GM12878 (cell line): ENCODE measurements around the gene SCIN. TPM values are rescaled to one million over a fixed set of nuclear protein-coding genes. Genes with fewer than 3 reads are reported as not detected.

Source experiments
- ATAC-seq: fragments of 200-7000 bp; cut with Tn5 transposase; 3 replicates; pipeline ENCODE4 v1.9.1; 2020; ENCODE audit warnings: mild to moderate bottlenecking, moderate library complexity
- BruUV-seq: library from RNA; stranded (reverse); fragments of 400-500 nt; replicated peaks from 2 replicates; lab custom pipeline; 2021; lab: Mats Ljungman, UMichigan
- CTCF ChIA-PET: fragments of 300-600 bp; sonication (Branson Sonifier 250); formaldehyde crosslinking; extraction: SDS; loops from one replicate; lab custom pipeline; 2021; ENCODE audit warnings: inconsistent platforms; lab: Yijun Ruan, JAX
- POLR2A ChIA-PET: fragments of 350-600 bp; formaldehyde crosslinking; extraction: SDS; loops from one replicate; lab custom pipeline; 2021; ENCODE audit warnings: inconsistent platforms; lab: Charles Lee
- RAD21 ChIA-PET: fragments of 300-600 bp; sonication (Branson Sonifier 250); formaldehyde crosslinking; loops from one replicate; lab custom pipeline; 2023; ENCODE audit warnings: antibody characterized with exemption; ENCODE audit not compliant: unreplicated experiment; lab: Charles Lee
- SMC1A ChIA-PET: fragments of 300-600 bp; sonication (Branson Sonifier 250); formaldehyde crosslinking; loops from one replicate; lab custom pipeline; 2023; ENCODE audit not compliant: unreplicated experiment, uncharacterized antibody; lab: Charles Lee
- DNase-seq: peaks from one replicate; pipeline ENCODE4 v3.0.0-alpha.2; 2011; ENCODE audit warnings: low read depth, low spot score
- FAIRE-seq: peaks from 3 replicates; lab custom pipeline; 2011; peaks lifted over from hg19 to GRCh38; lab: Jason Lieb, UNC
- H2AFZ ChIP-seq: 2 replicates; pipeline ENCODE4 v1.6.0; 2011; ENCODE audit warnings: low read depth, low read length, control low read depth; ENCODE audit not compliant: control insufficient read depth
- H3K27ac ChIP-seq: 2 replicates; pipeline ENCODE4 v1.5.1; 2011; ENCODE audit warnings: control low read depth; ENCODE audit not compliant: control insufficient read depth, insufficient read depth
- H3K27me3 ChIP-seq, 2 experiments: replicated peaks in 1 of 2; 2 replicates each; pipeline versions ENCODE4 v1.6.0 to v1.6.1; 2011; ENCODE audit warnings: low read length in 1 of 2; ENCODE audit not compliant: control insufficient read depth in 2 of 2, insufficient read depth in 2 of 2
- H3K36me3 ChIP-seq, 2 experiments: 2 replicates each; pipeline ENCODE4 v1.5.1; 2011; ENCODE audit warnings: low read length in 1 of 2; ENCODE audit not compliant: control insufficient read depth in 2 of 2, insufficient read depth in 2 of 2
- H3K4me1 ChIP-seq: 2 replicates; pipeline ENCODE4 v1.6.1; 2011; ENCODE audit warnings: mild to moderate bottlenecking, low read length, moderate library complexity, mixed read lengths; ENCODE audit not compliant: control insufficient read depth, insufficient read depth
- H3K4me2 ChIP-seq: 2 replicates; pipeline ENCODE4 v1.6.0; 2011; ENCODE audit warnings: control low read depth; ENCODE audit not compliant: control insufficient read depth, insufficient read depth
- H3K4me3 ChIP-seq: fragments of 200-600 bp; sonication (generic); 2 replicates; pipeline ENCODE4 v1.5.1; 2016
- H3K79me2 ChIP-seq: 2 replicates; pipeline ENCODE4 v1.6.0; 2011; ENCODE audit warnings: low read length; ENCODE audit not compliant: control insufficient read depth, insufficient read depth
- H3K9ac ChIP-seq: 2 replicates; pipeline ENCODE4 v1.8.0; 2011; ENCODE audit warnings: low read length, control low read depth, mixed read lengths; ENCODE audit not compliant: control insufficient read depth, insufficient read depth
- H3K9me3 ChIP-seq: replicated peaks from 3 replicates; pipeline ENCODE4 v1.5.1; 2011; ENCODE audit warnings: mild to moderate bottlenecking, low read length; ENCODE audit not compliant: control insufficient read depth, insufficient read depth
- H4K20me1 ChIP-seq: 2 replicates; pipeline ENCODE4 v1.6.0; 2011; ENCODE audit not compliant: control insufficient read depth, insufficient read depth
- CREB1 ChIP-seq: IDR thresholded peaks from 2 replicates; pipeline ENCODE4 v1.6.1; 2012; ENCODE audit warnings: low read depth, mild to moderate bottlenecking, inconsistent platforms
- EP300 ChIP-seq, 2 experiments: fragments of 150-350 bp in 1 of 2; IDR thresholded peaks; 2 replicates each; pipeline ENCODE4 v1.6.1; 2011 to 2012; ENCODE audit warnings: low read depth in 2 of 2, low read length in 2 of 2, borderline replicate concordance in 1 of 2, improper control_type of control experiment in 1 of 2, inconsistent platforms in 1 of 2; ENCODE audit not compliant: control insufficient read depth in 1 of 2
- FOS ChIP-seq: IDR thresholded peaks from 3 replicates; pipeline ENCODE4 v1.6.1; 2011; ENCODE audit warnings: borderline replicate concordance; ENCODE audit not compliant: insufficient read length; ENCODE audit errors: extremely low read depth
- FOXK2 ChIP-seq: fragments of 450-650 bp; IDR thresholded peaks from 2 replicates; pipeline ENCODE4 v1.6.1; 2017; ENCODE audit warnings: mild to moderate bottlenecking, moderate library complexity
- GATAD2B ChIP-seq: fragments of 450-650 bp; conservative IDR thresholded peaks from 2 replicates; pipeline ENCODE4 v1.6.1; 2017; ENCODE audit warnings: low read depth, mild to moderate bottlenecking, moderate library complexity
- IKZF1 ChIP-seq: fragments of 450-650 bp; conservative IDR thresholded peaks from 2 replicates; pipeline ENCODE4 v1.6.1; 2017; ENCODE audit warnings: antibody characterized with exemption, mild to moderate bottlenecking
- MTA2 ChIP-seq: fragments of 450-650 bp; IDR thresholded peaks from 2 replicates; pipeline ENCODE4 v1.6.1; 2016; ENCODE audit warnings: low read depth, mild to moderate bottlenecking, moderate library complexity
- WRNIP1 ChIP-seq: IDR thresholded peaks from 2 replicates; pipeline ENCODE4 v1.6.1; 2011; ENCODE audit warnings: low read depth, low read length, improper control_type of control experiment, borderline replicate concordance
- WGBS: methylation state at CpG from one replicate; pipeline ENCODE4 v1.1.6; 2016; ENCODE audit warnings: low lambda C conversion rate; ENCODE audit not compliant: insufficient replicate concordance, insufficient coverage; ENCODE audit errors: missing lambda C conversion rate; 5-methylcytosine and 5-hydroxymethylcytosine counted together
- in situ Hi-C: fragments of 300-500 bp; cut with MboI; formaldehyde crosslinking; loops from 9 replicates; pipeline ENCODE4 v1.14.3; 2018; ENCODE audit warnings: mixed read lengths
- intact Hi-C: fragments of 100-400 bp; cut with micrococcal nuclease; formaldehyde crosslinking; loops from one replicate; pipeline ENCODE4 v1.14.2; 2022; ENCODE audit not compliant: unreplicated experiment
- polyA plus RNA-seq, 11 experiments: library from polyadenylated mRNA; depleted of rRNA in 4 of 11; unstranded in 6 of 11; stranded (reverse) in 5 of 11; fragments of >200 nt; fragmentation: Nextera tagmentation in 4 of 11; fragmentation: Illumina TruSeq in 1 of 11; extraction: Ambion mirVana in 4 of 11; extraction: Trizol in 1 of 11; gene quantifications; 1 replicate in 1 of 11; 2 replicates in 10 of 11; pipeline versions ENCODE4 v1.2.1 to v1.2.3, GENCODE V29; 2011 to 2016; ENCODE audit warnings: inconsistent platforms in 2 of 11, missing spikeins in 2 of 11, low read depth in 1 of 11
- total RNA-seq, 4 experiments: library from RNA; depleted of rRNA in 3 of 4; stranded (reverse); fragments of >200 nt in 3 of 4; fragmentation: Illumina TruSeq in 1 of 4; extraction: Trizol in 1 of 4; gene quantifications; 2 replicates each; pipeline versions ENCODE4 v1.2.1 to v1.2.3, GENCODE V29; 2013 to 2021
- TF ChIP-seq, protein P1 (sequence below): IDR thresholded peaks from 2 replicates; pipeline ENCODE4 v1.6.1; 2011; ENCODE audit warnings: borderline replicate concordance, low read depth, mild to moderate bottlenecking, moderate library complexity, low read length; ENCODE audit not compliant: insufficient read depth, poor library complexity, severe bottlenecking
- TF ChIP-seq, protein P2 (sequence below): IDR thresholded peaks from 2 replicates; pipeline ENCODE4 v1.6.1; 2011; ENCODE audit warnings: mild to moderate bottlenecking, low read depth, low read length, moderate library complexity; ENCODE audit not compliant: insufficient replicate concordance
- TF ChIP-seq, protein P3 (sequence below): fragments of 450-650 bp; IDR thresholded peaks from 2 replicates; pipeline ENCODE4 v1.6.1; 2017; ENCODE audit warnings: low read depth, mild to moderate bottlenecking, moderate library complexity
- TF ChIP-seq, protein P4 (sequence below): IDR thresholded peaks from 2 replicates; pipeline ENCODE4 v1.6.1; 2012; ENCODE audit warnings: low read depth, low read length, improper control_type of control experiment

SCIN gene
- total and polyA plus RNA-seq, 10 of the 15 experiments (the other 5 are each of a cell fraction or from before 2014, with no cell fraction given): 0.23 to 2.1 (median 1.0) TPM

DNA sequence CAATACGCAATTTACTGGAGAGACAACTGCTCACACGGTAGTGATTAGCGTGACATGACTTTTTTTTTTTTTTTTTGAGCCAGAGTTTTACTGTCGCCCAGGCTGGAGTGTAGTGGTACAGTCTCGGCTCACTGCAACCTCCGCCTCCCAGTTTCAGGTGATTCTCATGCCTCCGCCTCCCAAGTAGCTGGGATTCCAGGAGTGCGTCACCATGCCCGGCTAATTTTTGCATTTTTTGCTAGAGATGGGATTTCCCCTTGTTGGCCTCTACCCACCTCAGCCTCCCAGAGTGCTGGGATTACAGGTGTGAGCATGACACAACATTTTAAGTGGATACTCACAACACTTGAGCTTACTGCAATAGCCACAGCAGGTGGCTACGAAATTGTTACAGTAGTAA lies 128.8 kb downstream of the SCIN start:
- no peak for DNase-seq
- Histone ChIP-seq H3K9me3 (no peaks in the 10 kb centered on the region; the same call in 2 of the 3 replicates), H3K79me2 (no peaks in the 10 kb centered on the region), H3K4me2 (no peak overlapping the region), H3K9ac (no peak overlapping the region), H4K20me1 (no peaks in the 10 kb centered on the region), H3K27me3 (no peaks in the 10 kb centered on the region), H3K36me3 (no peaks in the 10 kb centered on the region), H2AFZ (no peak overlapping the region), H3K27ac (no peak overlapping the region), H3K4me1 (no peaks in the 10 kb centered on the region), H3K4me3 (no peak overlapping the region)
- ChIA-PET CTCF (no interaction called here), SMC1A (no interaction called here), POLR2A (no interaction called here), RAD21 (no interaction called here)
- WGBS: 81% methylated on average over 9 of the region's 10 CpGs
- in situ Hi-C loops: no loop called here
- TF ChIP-seq, protein P1, sequence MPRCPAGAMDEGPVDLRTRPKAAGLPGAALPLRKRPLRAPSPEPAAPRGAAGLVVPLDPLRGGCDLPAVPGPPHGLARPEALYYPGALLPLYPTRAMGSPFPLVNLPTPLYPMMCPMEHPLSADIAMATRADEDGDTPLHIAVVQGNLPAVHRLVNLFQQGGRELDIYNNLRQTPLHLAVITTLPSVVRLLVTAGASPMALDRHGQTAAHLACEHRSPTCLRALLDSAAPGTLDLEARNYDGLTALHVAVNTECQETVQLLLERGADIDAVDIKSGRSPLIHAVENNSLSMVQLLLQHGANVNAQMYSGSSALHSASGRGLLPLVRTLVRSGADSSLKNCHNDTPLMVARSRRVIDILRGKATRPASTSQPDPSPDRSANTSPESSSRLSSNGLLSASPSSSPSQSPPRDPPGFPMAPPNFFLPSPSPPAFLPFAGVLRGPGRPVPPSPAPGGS: no peak
- TF ChIP-seq GATAD2B (no peak), FOXK2 (no peak), EP300 (IDR thresholded peaks at IDR 0.05; ENCODE audit: borderline replicate concordance in 1 of 2, control insufficient read depth in 1 of 2, low read depth in 2 of 2, low read length in 2 of 2) (no peak), FOS (no peak), CREB1 (no peak), MTA2 (no peak), IKZF1 (no peak), WRNIP1 (no peak)
- TF ChIP-seq, protein P2, sequence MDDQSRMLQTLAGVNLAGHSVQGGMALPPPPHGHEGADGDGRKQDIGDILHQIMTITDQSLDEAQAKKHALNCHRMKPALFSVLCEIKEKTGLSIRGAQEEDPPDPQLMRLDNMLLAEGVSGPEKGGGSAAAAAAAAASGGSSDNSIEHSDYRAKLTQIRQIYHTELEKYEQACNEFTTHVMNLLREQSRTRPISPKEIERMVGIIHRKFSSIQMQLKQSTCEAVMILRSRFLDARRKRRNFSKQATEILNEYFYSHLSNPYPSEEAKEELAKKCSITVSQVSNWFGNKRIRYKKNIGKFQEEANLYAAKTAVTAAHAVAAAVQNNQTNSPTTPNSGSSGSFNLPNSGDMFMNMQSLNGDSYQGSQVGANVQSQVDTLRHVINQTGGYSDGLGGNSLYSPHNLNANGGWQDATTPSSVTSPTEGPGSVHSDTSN: no peak
- TF ChIP-seq, protein P3, sequence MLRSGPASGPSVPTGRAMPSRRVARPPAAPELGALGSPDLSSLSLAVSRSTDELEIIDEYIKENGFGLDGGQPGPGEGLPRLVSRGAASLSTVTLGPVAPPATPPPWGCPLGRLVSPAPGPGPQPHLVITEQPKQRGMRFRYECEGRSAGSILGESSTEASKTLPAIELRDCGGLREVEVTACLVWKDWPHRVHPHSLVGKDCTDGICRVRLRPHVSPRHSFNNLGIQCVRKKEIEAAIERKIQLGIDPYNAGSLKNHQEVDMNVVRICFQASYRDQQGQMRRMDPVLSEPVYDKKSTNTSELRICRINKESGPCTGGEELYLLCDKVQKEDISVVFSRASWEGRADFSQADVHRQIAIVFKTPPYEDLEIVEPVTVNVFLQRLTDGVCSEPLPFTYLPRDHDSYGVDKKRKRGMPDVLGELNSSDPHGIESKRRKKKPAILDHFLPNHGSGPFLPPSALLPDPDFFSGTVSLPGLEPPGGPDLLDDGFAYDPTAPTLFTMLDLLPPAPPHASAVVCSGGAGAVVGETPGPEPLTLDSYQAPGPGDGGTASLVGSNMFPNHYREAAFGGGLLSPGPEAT: no peak
- TF ChIP-seq, protein P4, sequence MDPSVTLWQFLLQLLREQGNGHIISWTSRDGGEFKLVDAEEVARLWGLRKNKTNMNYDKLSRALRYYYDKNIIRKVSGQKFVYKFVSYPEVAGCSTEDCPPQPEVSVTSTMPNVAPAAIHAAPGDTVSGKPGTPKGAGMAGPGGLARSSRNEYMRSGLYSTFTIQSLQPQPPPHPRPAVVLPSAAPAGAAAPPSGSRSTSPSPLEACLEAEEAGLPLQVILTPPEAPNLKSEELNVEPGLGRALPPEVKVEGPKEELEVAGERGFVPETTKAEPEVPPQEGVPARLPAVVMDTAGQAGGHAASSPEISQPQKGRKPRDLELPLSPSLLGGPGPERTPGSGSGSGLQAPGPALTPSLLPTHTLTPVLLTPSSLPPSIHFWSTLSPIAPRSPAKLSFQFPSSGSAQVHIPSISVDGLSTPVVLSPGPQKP: no peak
- ATAC-seq: no peak
- intact Hi-C loops: no loop called here
- no peak for FAIRE-seq
- no TSS peak for BruUV-seq
